Stimulated activated CD8-positive, alpha-beta memory T cell treated with anti-CD3 and anti-CD28 coated beads, Interleukin-7, amount 100 ng/mL, for 24 hours (primary cell): Measurements from ENCODE around the gene METTL17.
"Not testable (repeated sequence)": the region's sequence is repeated elsewhere in the genome, so short reads cannot be mapped to it uniquely, and the experiment has no call there.

Source experiments
- DNase-seq: peaks from one replicate; pipeline ENCODE4 v3.0.0-alpha.2; 2020; ENCODE audit warnings: low read depth

Gene METTL17

GRCh38 chr14:20989787-20990600 is at the start of gene METTL17:
Gene METTL17 (plus strand): TSS chr14:20989980. CDS start chr14:20990003, 23 bp downstream.
- peak; percentile 73 for DNase-seq

GRCh38 chr14:20945146-20945545 is 44.6 kb upstream of the METTL17 start:
- not testable (repeated sequence) for DNase-seq

- DNase-seq, result not testable (repeated sequence)
Measured at GRCh38 chr14:20946707-20947106, 43.1 kb upstream of the METTL17 start.

- DNase-seq, result not testable (repeated sequence)
Measured at GRCh38 chr14:20954736-20955537, 34.8 kb upstream of the METTL17 start, which contains the start of gene RNASE2. Gene RNASE2 (plus strand): TSS chr14:20955487. CDS start chr14:20955772, 285 bp downstream.

- not testable (repeated sequence) for DNase-seq
Measured at GRCh38 chr14:20955538-20955873, 34.3 kb upstream of the METTL17 start.

- DNase-seq, result no peak
Measured at GRCh38 chr14:20956376-20956976, 33.3 kb upstream of the METTL17 start.

- DNase-seq, result not testable (repeated sequence)
Measured at GRCh38 chr14:20958946-20959345, 30.8 kb upstream of the METTL17 start.

GRCh38 chr14:20969336-20969735 is 20.4 kb upstream of the METTL17 start:
- DNase-seq, result no peak

GRCh38 chr14:20970647-20970982 is 19.2 kb upstream of the METTL17 start:
- DNase-seq, result no peak

- peak; percentile 51 for DNase-seq
Measured at GRCh38 chr14:20970983-20971704, 18.6 kb upstream of the METTL17 start.

GRCh38 chr14:20971705-20972021 is 18.1 kb upstream of the METTL17 start:
- DNase-seq, result no peak

GRCh38 chr14:20973501-20973900 is 16.3 kb upstream of the METTL17 start:
- no peak for DNase-seq

- no peak for DNase-seq
Measured at GRCh38 chr14:20976291-20976690, 13.5 kb upstream of the METTL17 start.

GRCh38 chr14:20978687-20979086 is 11.1 kb upstream of the METTL17 start:
- DNase-seq, result no peak

- no peak for DNase-seq
Measured at GRCh38 chr14:20980906-20981305, 8.9 kb upstream of the METTL17 start.

- DNase-seq, result no peak
Measured at GRCh38 chr14:20982646-20983369, 7.0 kb upstream of the METTL17 start.

GRCh38 chr14:20985650-20986049 is 4.1 kb upstream of the METTL17 start:
- DNase-seq, result not testable (repeated sequence)

GRCh38 chr14:20986811-20987210 is 3.0 kb upstream of the METTL17 start:
- DNase-seq, result no peak

- DNase-seq, result no peak
Measured at GRCh38 chr14:20988717-20989470, 886 bp upstream of the METTL17 start.

GRCh38 chr14:20989471-20989786 is 351 bp upstream of the METTL17 start:
- no peak for DNase-seq

GRCh38 chr14:20996521-20996920 is 6.7 kb downstream of the METTL17 start:
- no peak for DNase-seq
